Ovary (tissue), 9 donors: ENCODE data around the gene TNS4. TPM values are rescaled to one million over a fixed set of nuclear protein-coding genes. Genes with fewer than 3 reads are reported as not detected.

ENCODE experiments used
- DNase-seq, 5 donors: peaks; one replicate each; pipeline ENCODE4 v3.0.0-alpha.2; 2019 to 2020
- H3K27ac ChIP-seq, 2 donors: fragments of 200-600 bp; one replicate each; pipeline versions ENCODE4 v1.5.1 to v1.8.0; 2019 to 2022
- H3K27me3 ChIP-seq: fragments of 200-600 bp; one replicate; pipeline ENCODE4 v1.8.0; 2022
- H3K36me3 ChIP-seq: fragments of 200-600 bp; sonication (generic); one replicate; pipeline ENCODE4 v1.5.1; 2019
- H3K4me1 ChIP-seq: one replicate; pipeline ENCODE4 v1.8.1; 2013; ENCODE audit warnings: mild to moderate bottlenecking, moderate library complexity; ENCODE audit not compliant: insufficient read depth
- H3K4me3 ChIP-seq: fragments of 200-600 bp; sonication (generic); one replicate; pipeline ENCODE4 v1.5.1; 2017
- H3K9me3 ChIP-seq, 2 donors: fragments of 200-600 bp in 1 of 2; sonication (generic) in 1 of 2; one replicate each; pipeline versions ENCODE4 v1.5.1 to v1.8.1; 2013 to 2019; ENCODE audit warnings: mild to moderate bottlenecking in 1 of 2, moderate library complexity in 1 of 2
- EP300 ChIP-seq: sonication (generic); formaldehyde crosslinking; IDR thresholded peaks from one replicate; pipeline ENCODE4 v1.6.1; 2017; ENCODE audit warnings: antibody characterized with exemption
- POLR2A ChIP-seq: fragments of 450-650 bp; IDR thresholded peaks from one replicate; pipeline ENCODE4 v1.6.1; 2017; ENCODE audit warnings: antibody characterized with exemption, mild to moderate bottlenecking, moderate library complexity
- WGBS, 3 donors: extraction: QIAGEN DNeasy Blood & Tissue Kit in 1 of 3; methylation state at CpG; one replicate each; pipeline versions ENCODE4 v1.1.5 to v1.1.7; 2013 to 2017; 5-methylcytosine and 5-hydroxymethylcytosine counted together
- intact Hi-C, 4 donors: fragments of 100-400 bp; cut with DNase I; formaldehyde crosslinking; loops; one replicate each; pipeline versions ENCODE4 v1.11.0 to v1.15.1; 2022 to 2023
- polyA plus RNA-seq, 2 donors: library from polyadenylated mRNA; stranded (reverse); fragments of 200-250 nt in 1 of 2; fragments of 350-450 nt in 1 of 2; fragmentation: Illumina TruSeq in 1 of 2; extraction: RNeasy Lipid Tissue Mini Kit (QIAGEN cat#74804) in 1 of 2; gene quantifications; one replicate each; pipeline ENCODE4 v1.2.3, GENCODE V29; 2013 to 2014
- total RNA-seq, 7 donors: library from RNA; depleted of rRNA in 2 of 7; stranded (reverse); fragments of >200 nt in 2 of 7; fragmentation: NEBNext Ultra II Directional in 3 of 7; extraction: Animal tissue kit (Norgen Biotek cat#: 25700) in 3 of 7; gene quantifications; one replicate each; pipeline versions ENCODE4 v1.1.0 to v1.2.4, GENCODE V29; 2016 to 2023
- TF ChIP-seq, protein P1 (sequence below), 3 donors: fragments of 450-650 bp in 2 of 3; fragments of 200-600 bp in 1 of 3; IDR thresholded peaks; one replicate each; pipeline versions ENCODE4 v1.5.1 to v1.8.0; 2016 to 2022; ENCODE audit warnings: antibody characterized with exemption in 3 of 3, mild to moderate bottlenecking in 1 of 3
- donor health status: DM: no; HTN: no; CAD: no; lungs with moderate emphysema.
- donor health status: DM: no; HTN: no; CAD: no.
- donor health status: Bipolar disorder and iron deficiency.
- donor health status: DM: yes; HTN: yes; CAD: no.
- donor health status: DM: no; HTN: no; CAD: no.
- donor health status: DM: yes; HTN: yes; CAD: no.

The TNS4 gene
- total and polyA plus RNA-seq, 9 donors = 0.13 to 6.2 (median 0.54) TPM; not detected in 5

DNA sequence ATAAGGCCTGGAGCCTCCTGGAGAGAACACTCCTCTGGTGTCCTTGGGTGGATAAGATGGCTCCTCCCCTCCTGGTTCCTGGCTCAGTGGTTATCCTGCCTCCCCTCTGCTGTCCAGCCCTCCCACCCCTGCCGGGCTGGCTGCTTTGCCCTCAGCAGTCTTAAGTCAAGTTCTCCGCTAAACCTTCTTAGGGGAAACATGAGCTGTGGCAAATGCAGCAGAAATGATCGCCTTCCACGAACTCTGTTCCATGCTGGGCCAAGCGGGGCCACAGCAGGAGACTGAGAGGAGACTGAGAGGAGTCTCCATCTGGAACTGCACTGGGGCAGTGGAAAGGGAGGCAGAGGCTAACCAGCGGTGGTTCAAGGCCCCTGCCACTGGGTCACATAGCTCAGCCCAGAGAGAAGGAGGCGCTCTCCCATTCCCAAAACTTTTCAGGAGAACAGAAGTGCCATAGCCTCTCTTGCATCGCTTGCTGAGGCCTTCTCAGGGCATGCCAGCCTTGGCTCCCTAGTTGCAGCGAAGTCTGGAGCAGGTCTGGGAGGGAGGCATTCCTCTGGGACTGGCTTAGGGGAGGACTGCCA is 26.9 kb downstream of the TNS4 start:
- peak overlapping the region; percentile 6 to 77 for H3K27ac ChIP-seq
- DNase-seq = peak; percentile 76 to 84 (median 80)
- TF ChIP-seq, protein P1, sequence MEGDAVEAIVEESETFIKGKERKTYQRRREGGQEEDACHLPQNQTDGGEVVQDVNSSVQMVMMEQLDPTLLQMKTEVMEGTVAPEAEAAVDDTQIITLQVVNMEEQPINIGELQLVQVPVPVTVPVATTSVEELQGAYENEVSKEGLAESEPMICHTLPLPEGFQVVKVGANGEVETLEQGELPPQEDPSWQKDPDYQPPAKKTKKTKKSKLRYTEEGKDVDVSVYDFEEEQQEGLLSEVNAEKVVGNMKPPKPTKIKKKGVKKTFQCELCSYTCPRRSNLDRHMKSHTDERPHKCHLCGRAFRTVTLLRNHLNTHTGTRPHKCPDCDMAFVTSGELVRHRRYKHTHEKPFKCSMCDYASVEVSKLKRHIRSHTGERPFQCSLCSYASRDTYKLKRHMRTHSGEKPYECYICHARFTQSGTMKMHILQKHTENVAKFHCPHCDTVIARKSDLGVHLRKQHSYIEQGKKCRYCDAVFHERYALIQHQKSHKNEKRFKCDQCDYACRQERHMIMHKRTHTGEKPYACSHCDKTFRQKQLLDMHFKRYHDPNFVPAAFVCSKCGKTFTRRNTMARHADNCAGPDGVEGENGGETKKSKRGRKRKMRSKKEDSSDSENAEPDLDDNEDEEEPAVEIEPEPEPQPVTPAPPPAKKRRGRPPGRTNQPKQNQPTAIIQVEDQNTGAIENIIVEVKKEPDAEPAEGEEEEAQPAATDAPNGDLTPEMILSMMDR (IDR thresholded peaks at IDR 0.05) = peak in 1 of 3 donors; percentile 6
- TF ChIP-seq EP300 = no peak
- no peaks in the 10 kb centered on the region for H3K9me3 ChIP-seq
- peaks cover 27% of the 10 kb centered on the region for H3K4me1 ChIP-seq
- no peaks in the 10 kb centered on the region for H3K36me3 ChIP-seq
- no peak overlapping the region for H3K4me3 ChIP-seq
- H3K27me3 ChIP-seq = no peaks in the 10 kb centered on the region
- WGBS, 3 donors = 23 to 29% (median 25%) methylated on average over 9 of the region's 9 CpGs
- intact Hi-C loops = loop anchor here in 2 of 4 donors (5.0 kb wide), 3 partner anchors 32 to 83 kb away; partner anchors contain the start of gene IGFBP4 (in 1 of the 2)

DNA sequence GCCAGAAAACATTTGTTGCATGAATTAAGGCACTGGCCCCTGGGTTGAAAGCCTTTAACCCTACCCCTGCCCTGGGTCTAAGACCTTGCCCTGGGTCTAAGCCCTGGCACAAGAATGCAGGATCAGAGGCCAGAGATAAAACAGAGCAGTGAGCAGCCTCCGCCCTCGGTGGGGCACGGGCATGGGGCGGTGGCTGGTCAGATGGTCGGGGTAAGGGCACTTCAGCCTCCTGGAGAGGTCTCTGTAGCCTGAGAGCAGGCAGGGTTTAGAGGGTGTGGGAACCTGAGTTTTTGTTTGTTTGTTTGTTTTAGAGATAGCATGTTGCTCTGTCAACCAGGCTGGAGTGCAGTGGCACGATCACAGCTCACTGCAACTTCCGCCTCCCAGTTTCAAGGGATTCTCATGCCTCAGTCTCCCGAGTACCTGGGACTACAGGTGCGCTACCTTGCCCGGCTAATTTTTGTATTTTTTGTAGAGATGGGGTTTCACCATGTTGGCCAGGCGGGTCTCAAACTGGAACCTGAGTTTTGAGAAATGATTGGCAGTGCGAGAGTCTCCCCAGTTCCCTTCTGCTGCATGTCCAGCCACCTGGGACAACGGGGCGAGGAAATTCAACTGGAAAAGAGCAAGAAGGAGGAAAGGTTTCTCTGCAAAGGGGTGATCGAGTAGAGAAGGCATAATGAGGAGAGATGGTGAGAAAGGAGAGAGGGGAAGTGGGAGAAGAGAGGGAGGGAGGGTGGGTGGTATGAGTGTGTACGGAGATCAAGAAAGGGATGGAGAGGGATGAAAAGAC is 27.7 kb downstream of the TNS4 start:
- DNase-seq = no peak
- no peak overlapping the region for H3K4me3 ChIP-seq
- WGBS, 3 donors = 58 to 59% (median 58%) methylated on average over 16 of the region's 16 CpGs

DNA sequence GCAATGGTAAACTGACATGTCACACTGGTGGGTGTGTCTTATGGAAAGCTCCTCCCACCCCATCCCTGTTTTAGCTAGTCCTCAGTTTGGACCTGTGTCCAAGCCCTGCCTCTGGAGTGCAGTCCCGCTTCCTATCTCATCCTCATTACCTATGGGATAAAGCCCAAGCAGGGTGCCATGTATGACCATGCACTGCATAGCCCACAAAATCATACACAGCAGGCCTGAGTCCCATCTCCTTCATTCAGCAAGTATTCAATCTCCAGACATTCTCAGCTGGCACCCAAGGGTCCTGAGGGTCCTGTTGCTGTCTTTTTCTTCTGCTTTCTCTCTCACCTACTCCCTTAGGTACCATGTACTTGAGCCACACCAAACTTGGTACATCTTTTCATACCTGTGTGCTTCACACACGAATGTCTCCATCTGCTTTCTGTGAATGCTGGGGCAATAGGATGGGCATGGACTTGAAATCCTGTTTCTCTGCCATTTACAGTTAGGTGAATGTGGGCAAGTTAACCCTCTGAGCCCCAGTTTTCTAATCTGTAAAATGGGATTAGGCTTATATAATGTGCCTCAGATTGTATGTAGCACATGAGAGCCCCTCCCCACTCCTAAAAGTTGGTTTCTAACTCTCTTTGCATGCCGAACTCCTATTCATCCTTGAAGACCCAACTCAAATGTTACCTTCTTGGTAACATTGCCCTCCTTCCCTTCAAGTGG is 28.5 kb downstream of the TNS4 start:
- 89 to 91% (median 90%) methylated on average over 3 of the region's 3 CpGs for WGBS, 3 donors
- Histone ChIP-seq H3K36me3 (no peaks in the 10 kb centered on the region), H3K27ac (no peak overlapping the region), H3K9me3 (no peaks in the 10 kb centered on the region), H3K4me1 (peaks cover 27% of the 10 kb centered on the region), H3K4me3 (no peak overlapping the region), H3K27me3 (no peaks in the 10 kb centered on the region)
- intact Hi-C loops = loop anchor here in 1 of 4 donors (5.0 kb wide), 1 partner anchor 84 kb away; no protein-coding TSS in a partner anchor
- DNase-seq = peak in 1 of 5 donors; percentile 64
- TF ChIP-seq, protein P1 (IDR thresholded peaks at IDR 0.05) = no peak
- TF ChIP-seq EP300 (no peak), POLR2A (no peak)

More for the DNA sequence above, 27.7 kb downstream of the TNS4 start:
- H3K9me3 ChIP-seq = no peaks in the 10 kb centered on the region
- H3K4me1 ChIP-seq = peaks cover 27% of the 10 kb centered on the region
- H3K36me3 ChIP-seq = no peaks in the 10 kb centered on the region
- TF ChIP-seq EP300 (no peak), POLR2A (no peak)
- TF ChIP-seq, protein P1 (IDR thresholded peaks at IDR 0.05) = no peak
- no peaks in the 10 kb centered on the region for H3K27me3 ChIP-seq
- intact Hi-C loops = loop anchor here in 1 of 4 donors (5.0 kb wide), 1 partner anchor 84 kb away; no protein-coding TSS in a partner anchor
- H3K27ac ChIP-seq = peak overlapping the region; percentile 6 to 77
